BJ (cell line): ENCODE measurements around the gene BTBD18. TPM values are rescaled to one million over a fixed set of nuclear protein-coding genes. Genes with fewer than 3 reads are reported as not detected.

Experiments used
- CTCF ChIA-PET: fragments of 350-600 bp; formaldehyde crosslinking; extraction: SDS; loops from one replicate; lab custom pipeline; 2021; ENCODE audit warnings: antibody characterized with exemption, inconsistent platforms; lab: Yijun Ruan, JAX
- POLR2A ChIA-PET: fragments of 300-600 bp; sonication (Branson Sonifier 250); formaldehyde crosslinking; extraction: SDS; loops from one replicate; lab custom pipeline; 2021; ENCODE audit warnings: antibody characterized with exemption; lab: Charles Lee
- DNase-seq: peaks from one replicate; pipeline ENCODE4 v3.0.0-alpha.2; 2011; ENCODE audit warnings: low read depth
- H3K27me3 ChIP-seq: 2 replicates; pipeline ENCODE4 v1.6.0; 2011; ENCODE audit warnings: low read length; ENCODE audit not compliant: control insufficient read depth, insufficient read depth
- H3K36me3 ChIP-seq: 2 replicates; pipeline ENCODE4 v1.5.1; 2011; ENCODE audit warnings: low read length; ENCODE audit not compliant: control insufficient read depth, insufficient read depth
- H3K4me3 ChIP-seq: 2 replicates; pipeline ENCODE4 v1.5.1; 2011; ENCODE audit warnings: low read depth, mild to moderate bottlenecking, control low read depth, low read length
- polyA plus RNA-seq: library from polyadenylated mRNA; depleted of rRNA; stranded (reverse); fragments of >200 nt; gene quantifications from 2 replicates; pipeline ENCODE4 v1.2.3, GENCODE V29; 2011
- TF ChIP-seq, protein P1 (sequence below): IDR thresholded peaks from 2 replicates; pipeline ENCODE4 v1.5.1; 2011; ENCODE audit warnings: low read depth, mild to moderate bottlenecking, control low read depth, inconsistent platforms, low read length, moderate library complexity; ENCODE audit not compliant: insufficient read depth

The BTBD18 gene
- polyA plus RNA-seq, 1 experiment, result not detected

DNA sequence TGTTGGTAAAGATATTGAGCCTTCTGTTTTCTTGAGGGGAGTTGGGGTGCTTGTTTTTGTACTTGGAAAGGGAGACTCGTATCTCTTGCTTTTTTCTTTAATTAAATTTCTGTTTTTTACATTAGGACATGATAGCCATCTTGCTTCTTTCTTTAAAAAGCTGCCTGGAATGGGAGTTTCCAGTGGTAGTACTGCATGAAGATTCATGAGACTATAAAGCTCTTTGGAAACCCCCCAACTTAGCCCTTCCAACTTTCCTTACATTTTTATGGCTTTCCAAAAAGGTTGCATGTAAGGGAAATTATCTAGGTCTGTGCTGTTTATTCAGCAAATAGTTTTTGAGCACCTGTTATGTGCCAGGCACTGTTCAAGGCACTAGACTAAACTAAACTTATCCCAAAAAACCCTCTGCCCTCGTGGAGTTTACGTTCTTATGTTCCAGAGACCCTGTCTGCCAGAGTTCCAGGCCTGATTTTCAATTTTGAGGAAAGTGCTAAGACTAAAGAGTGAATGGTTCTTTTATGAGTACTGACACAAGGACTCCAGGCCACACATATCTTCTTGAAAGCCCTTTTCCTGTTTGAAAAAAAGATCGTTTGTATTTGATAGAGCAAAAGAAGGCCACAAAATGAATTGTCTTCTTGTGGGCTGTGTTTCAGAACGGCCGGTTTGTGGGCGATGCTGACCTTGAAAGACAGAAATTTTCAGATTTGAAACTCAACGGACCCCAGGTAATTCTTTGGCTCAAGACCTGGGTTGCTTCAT is 41.9 kb upstream of the BTBD18 start:
- no peak for DNase-seq
- ChIA-PET CTCF (no interaction called here), POLR2A (no interaction called here)
- Histone ChIP-seq H3K4me3 (no peak overlapping the region), H3K27me3 (no peaks in the 10 kb centered on the region), H3K36me3 (peaks cover 11% of the 10 kb centered on the region)
- TF ChIP-seq, protein P1, sequence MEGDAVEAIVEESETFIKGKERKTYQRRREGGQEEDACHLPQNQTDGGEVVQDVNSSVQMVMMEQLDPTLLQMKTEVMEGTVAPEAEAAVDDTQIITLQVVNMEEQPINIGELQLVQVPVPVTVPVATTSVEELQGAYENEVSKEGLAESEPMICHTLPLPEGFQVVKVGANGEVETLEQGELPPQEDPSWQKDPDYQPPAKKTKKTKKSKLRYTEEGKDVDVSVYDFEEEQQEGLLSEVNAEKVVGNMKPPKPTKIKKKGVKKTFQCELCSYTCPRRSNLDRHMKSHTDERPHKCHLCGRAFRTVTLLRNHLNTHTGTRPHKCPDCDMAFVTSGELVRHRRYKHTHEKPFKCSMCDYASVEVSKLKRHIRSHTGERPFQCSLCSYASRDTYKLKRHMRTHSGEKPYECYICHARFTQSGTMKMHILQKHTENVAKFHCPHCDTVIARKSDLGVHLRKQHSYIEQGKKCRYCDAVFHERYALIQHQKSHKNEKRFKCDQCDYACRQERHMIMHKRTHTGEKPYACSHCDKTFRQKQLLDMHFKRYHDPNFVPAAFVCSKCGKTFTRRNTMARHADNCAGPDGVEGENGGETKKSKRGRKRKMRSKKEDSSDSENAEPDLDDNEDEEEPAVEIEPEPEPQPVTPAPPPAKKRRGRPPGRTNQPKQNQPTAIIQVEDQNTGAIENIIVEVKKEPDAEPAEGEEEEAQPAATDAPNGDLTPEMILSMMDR, result no peak

DNA sequence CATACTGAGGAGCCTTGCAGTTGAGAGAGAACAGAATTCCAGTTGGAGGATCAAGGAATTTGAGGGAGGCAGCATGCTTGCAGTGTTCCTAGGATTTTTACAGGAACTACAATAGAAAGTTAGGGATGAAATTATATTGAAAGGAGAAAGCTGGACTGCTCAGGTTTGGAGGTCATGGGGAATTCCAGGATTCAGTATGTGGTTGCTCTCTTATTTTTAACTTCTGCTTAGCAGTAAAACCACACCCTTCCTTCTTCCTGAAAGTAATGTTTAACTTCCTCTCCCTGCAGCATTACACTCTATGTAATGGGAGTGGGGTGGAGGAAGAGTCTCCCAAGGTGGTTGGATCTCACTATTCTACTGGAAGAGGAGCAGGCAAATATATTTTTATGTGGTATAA is 41.3 kb upstream of the BTBD18 start:
- TF ChIP-seq, protein P1, result no peak
- Histone ChIP-seq H3K36me3 (peaks cover 11% of the 10 kb centered on the region), H3K27me3 (no peaks in the 10 kb centered on the region), H3K4me3 (no peak overlapping the region)
- DNase-seq, result no peak
- POLR2A ChIA-PET, result no interaction called here
- CTCF ChIA-PET, result no interaction called here

DNA sequence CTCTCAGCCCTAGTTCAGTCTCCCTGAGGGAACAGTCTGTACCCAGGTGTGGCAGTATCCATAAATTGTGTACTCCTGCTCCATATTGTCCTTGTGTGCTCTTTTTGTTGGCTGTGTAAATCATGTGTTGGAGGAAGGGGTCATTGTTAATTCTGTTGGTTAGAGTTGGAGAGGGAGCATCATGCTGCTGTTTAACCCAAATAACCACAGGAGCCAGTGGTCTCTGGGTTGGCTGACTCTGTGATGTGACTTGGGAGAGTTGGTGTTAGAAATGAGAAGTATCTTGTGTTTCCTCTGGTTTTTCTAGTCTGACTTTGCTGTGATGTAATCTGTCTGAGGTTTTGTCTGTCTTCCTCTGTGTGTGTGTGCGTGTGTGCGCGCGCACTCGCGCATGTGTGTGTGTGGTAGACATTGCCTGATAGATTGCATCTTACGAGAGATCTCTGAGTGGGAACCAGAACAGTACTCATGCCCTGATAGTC is 40.5 kb upstream of the BTBD18 start:
- H3K36me3 ChIP-seq, result peaks cover 11% of the 10 kb centered on the region

DNA sequence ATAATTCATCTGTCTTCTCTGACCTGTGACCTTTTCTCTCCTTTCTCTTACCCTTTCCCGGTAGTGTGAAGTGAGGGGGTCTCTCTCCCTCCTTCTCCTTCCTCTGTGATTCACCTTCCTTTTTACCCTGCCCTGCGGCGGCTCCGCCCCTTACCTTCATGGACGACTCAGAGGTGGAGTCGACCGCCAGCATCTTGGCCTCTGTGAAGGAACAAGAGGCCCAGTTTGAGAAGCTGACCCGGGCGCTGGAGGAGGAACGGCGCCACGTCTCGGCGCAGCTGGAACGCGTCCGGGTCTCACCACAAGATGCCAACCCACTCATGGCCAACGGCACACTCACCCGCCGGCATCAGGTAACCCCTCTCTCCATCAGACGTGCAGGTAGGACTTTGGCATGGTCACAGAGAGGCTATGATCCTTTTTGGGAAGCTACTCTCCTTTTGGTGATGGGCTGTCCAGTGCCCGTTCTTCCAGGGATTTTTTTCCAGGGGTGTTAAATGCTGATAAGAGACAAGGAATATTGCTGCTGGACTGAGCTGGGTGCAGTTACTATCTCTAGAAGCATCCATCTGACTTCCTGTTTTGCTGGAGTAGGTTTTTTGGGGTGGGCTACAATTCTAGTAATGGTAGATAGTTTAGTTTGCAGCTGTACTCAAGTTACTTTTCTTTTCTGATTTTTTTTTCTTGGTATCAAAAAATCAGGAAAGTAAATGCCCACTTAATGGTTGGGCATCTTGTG is 39.9 kb upstream of the BTBD18 start:
- H3K36me3 ChIP-seq, result peaks cover 6% of the 10 kb centered on the region
- no peak for DNase-seq
- TF ChIP-seq, protein P1, result no peak
- ChIA-PET POLR2A (no interaction called here), CTCF (interaction anchor here (4.0 kb wide), 1 partner anchor 9 kb away, joined by 19 read pairs; no protein-coding TSS in a partner anchor)
- H3K27me3 ChIP-seq, result no peaks in the 10 kb centered on the region
- H3K4me3 ChIP-seq, result no peak overlapping the region

More for the DNA sequence above, 40.5 kb upstream of the BTBD18 start:
- TF ChIP-seq, protein P1, result no peak
- Histone ChIP-seq H3K27me3 (no peaks in the 10 kb centered on the region), H3K4me3 (no peak overlapping the region)
- no peak for DNase-seq
- ChIA-PET CTCF (no interaction called here), POLR2A (no interaction called here)

DNA sequence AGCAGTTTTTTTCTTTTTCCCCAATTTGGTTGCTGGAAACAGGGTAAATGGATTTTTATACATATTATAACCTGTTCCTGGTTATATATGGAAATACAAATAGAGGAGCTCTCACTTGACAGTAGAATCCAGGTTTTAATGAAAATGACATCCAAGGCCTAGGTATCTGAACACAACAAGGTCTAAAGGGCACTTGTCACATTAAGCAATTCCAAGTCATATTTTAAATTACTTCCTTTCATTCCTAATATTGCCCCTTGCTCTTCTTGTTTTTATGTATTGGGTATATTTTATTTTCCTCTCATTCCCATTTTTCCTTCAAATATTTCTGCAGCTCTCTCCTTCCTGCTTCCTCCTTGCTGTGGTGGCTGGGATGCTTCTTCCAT is 37.1 kb upstream of the BTBD18 start:
- POLR2A ChIA-PET, result no interaction called here
- TF ChIP-seq, protein P1, result no peak

More for the DNA sequence above, 37.1 kb upstream of the BTBD18 start:
- peaks cover 4% of the 10 kb centered on the region; the same call in 1 of the 2 replicates for H3K36me3 ChIP-seq
- no peak for DNase-seq
- no peaks in the 10 kb centered on the region for H3K27me3 ChIP-seq
- no peak overlapping the region for H3K4me3 ChIP-seq
- CTCF ChIA-PET, result interaction anchor here (4.0 kb wide), 1 partner anchor 12 kb away, joined by 19 read pairs; no protein-coding TSS in a partner anchor
